ENCODE results near the gene SLC39A11. TPM values are rescaled to one million over a fixed set of nuclear protein-coding genes. Genes with fewer than 3 reads are reported as not detected.
"Not testable (repeated sequence)": the region's sequence is repeated elsewhere in the genome, so short reads cannot be mapped to it uniquely, and the experiment has no call there.

SLC39A11 gene
- polyA plus RNA-seq, 5 donors, result 13.8 to 20.5 (median 15.6) TPM

DNA sequence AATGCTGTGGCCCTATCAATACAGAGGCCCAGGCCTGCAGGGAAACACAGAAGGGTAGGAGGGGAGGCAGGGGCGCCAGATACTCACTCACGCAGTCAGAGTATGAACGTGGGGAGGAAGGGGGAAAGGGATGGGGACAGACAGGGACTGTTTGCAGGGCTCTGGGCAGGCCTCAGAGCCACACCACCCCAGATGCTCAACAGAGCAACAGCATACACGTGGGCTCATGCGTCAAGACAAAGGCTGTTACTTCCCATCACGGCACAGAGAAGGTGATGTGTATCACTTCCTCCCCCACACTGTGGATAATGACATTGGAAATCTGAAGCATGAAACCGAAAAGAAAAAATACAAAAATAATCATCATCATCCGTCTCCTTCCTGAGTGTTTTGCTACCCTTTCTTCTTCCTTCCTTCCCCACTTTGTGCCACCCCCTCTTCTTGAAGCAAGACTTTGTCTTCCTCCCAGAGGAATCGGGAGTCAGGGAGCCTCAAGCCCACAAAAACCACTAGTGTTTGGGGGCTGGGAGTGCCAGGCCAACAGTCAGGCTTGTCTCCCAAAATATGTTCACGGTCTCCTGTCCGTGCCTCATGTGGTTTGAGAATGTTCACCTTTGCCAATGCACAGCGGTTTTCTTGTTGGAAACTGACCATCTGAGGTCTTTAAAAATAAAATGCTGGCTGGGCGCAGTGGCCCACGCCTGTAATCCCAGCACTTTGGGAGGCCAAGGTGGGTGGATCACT, 20.1 kb downstream of the SLC39A11 start:
- DNase-seq, result no peak

DNA sequence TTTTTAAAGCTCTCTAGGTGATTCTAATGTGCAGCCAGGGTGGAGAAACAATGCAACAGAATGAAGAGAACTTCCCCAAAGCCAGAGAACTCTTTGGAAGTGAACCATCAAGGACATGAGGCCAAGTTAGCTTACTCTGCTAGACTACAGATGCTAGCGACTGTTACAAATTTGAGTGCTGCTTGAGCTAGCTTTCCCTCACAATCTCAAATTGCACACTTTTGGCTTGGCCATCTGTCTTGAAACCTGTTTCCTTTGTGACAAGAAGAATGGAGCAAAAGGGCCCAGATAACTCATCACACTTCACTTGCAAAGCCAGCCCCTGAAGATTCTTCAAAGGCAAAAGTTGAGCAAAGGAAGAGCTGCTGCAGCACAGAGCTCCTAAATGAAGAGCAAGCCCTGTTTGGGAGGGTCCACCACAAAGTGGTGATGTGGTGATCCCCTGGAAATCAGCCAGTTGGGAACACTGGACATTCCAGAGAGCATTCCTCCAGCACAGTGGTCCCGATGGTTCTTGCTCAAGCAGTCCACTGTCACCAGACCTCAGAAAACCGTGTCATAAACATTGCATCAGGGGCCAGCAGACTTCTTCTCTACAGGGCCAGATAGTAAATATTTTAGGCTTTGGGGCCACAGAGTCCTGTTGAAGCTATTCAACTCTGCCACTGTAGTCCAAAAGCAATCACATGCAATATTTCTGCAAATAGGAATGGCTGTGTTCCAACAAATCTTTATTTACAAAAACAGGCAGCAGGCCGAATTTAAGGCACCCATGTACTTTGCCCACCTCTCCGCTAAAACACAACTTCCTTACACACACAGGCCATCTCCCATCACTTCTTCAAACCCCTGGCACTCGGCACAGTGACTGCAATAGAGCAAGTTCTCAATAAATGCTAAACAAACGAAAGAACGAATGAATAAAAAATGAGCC, 21.2 kb downstream of the SLC39A11 start:
- no peak for DNase-seq

DNA sequence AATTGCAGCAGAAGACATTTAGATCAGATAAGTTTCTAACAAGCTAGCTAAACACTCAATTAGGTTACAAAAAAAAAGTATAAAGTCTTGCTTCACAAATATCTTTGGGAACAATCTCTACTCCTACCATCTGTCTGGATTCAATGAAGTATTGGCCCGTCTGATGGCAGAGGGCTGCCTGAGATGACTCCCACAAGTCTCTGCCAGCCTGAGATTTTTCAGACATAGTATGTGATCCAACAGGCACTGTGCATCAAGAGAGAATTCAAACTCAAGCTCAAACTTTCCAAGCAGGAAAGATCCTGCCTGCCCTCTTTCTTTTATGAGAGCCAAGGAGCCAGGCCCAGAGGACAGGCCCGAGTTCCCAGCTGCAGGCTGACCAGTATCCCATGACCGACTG, 22.6 kb downstream of the SLC39A11 start:
- no peak for DNase-seq

DNA sequence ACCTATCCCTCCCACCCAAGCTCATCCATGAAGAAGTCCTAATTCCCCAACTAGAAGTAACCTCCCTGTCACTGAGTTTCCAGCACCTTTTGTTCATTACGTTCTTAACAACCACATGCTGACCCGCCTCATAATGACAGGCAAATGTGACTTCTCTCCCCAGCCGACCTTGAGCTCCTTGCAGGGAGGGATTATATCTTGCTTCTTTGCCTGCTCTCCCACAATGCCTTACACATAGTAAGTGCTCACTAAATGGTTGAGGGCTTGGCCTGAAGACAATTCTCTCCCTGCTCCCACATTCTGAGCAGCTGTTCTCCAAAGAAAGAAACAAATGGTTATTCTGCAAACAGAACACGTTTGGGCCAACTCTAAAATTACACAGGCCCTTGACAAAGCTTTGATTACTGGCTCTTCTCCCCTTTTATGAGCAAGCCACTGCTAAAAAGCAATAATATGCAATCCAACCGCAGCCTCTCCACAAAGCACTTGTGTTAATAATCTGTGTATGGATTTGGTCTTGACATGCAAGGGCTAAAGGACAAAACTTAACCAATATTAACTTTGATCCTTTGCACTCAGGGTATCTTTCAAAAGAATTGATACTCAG, 23.2 kb downstream of the SLC39A11 start:
- no peak for DNase-seq

DNA sequence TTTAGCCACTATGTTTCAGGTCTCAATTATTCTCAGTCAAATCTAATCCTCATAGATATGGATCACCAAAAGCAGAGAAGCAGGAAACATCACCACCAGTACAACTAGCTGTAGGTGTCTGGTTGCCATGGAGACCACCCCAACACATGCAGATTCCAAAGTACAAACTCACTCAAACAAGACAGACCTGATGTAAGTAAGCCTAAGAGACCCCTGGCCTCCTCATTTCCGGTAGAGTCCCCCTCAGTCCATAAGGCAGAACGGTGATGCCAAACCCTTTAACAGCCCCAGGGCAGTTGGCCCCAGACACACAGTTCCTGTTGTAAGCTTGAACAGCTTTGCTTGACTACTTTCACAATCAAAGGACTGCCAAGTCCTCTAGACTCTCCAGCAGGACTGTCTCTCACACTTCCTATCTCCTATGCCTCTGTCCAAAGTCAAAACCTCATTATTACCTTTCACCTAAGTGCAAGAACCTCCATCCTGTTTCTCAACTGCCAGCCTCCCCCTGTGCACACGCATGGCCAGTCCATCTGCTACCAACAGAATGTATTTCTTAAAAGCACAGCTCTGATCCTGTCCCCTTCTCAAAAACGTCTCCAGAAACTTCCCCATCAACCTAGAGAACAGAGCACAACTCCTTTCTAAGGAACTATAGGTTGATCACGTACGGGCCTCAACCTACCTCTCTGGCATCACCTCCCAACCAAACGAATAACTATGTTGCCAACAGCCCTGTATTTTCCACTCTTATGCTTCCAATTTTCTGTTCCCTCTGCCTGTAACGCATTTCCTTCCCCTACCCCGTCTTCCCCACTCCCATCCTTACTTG, 23.9 kb downstream of the SLC39A11 start:
- DNase-seq, result no peak

DNA sequence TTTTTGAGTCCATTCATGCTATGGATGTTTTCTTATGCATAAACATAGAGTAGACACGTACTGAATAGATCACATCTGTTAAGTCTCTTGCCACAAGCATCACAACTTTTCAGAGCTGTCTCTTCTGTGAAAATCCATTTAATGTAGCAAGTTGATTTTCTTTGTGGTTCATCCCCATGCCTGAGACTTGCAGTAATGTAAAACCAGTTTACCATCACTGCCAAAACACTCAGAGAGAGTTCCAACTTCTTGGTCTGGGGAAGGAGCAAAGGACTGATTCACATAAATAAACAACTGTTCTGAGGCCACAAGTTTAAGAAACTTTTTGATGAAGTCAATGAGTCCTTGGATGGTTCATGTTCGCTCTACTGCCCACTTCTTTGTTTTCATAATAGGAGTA, 24.8 kb downstream of the SLC39A11 start:
- DNase-seq, result not testable (repeated sequence)

DNA sequence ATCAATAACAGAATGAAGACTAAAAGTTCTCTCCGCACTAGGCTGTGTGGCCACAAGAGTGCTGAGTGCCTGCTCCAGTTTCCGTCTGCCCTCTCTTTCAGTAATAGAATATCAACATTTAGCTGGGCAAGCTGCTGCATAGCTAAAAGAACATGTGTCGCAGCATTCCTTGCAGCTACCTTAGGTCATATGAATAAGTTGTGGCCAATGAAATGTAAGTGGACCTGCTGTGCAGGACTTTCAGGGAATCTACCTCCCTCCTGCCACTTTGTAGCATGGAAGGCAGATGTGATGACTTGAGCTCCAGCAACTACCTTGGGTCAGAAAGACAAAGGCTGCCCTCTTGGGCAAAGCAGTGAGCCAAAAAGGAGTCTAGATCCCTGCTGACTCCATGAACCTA, 25.4 kb downstream of the SLC39A11 start:
- no peak for DNase-seq

DNA sequence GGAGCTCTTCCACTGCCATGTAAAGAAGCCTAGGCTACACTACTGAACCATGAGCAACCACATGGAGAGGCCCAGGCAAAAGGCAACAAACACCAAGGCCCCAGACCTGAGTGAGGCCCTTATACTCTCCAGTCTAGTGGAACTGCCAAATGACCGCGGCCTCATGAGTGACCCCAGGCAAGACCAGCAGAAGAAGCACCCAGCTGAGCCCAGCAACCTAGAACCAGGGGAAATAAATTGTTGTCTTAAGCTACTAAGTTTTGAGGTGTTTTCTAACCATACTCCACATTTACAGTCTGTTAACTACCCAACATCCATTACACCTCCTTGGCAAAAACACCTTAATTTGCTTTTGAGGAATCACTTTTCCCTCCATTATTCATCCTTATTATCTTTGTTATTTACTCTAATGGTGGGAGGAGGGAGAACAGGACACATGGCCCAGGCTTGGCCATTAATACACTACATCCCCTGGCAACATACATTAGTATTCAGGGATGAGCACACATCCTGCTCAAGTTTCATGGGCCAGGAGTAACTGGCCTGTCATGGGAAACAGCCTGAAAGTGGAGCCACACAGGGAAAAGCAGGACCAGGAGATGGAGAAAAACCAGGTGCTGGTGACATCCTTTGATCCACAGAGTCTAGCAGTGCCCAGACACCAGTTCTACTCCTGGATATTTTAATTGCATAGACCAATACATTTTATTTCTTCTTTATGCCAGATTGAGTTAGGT, 26.2 kb downstream of the SLC39A11 start:
- DNase-seq, result no peak

DNA sequence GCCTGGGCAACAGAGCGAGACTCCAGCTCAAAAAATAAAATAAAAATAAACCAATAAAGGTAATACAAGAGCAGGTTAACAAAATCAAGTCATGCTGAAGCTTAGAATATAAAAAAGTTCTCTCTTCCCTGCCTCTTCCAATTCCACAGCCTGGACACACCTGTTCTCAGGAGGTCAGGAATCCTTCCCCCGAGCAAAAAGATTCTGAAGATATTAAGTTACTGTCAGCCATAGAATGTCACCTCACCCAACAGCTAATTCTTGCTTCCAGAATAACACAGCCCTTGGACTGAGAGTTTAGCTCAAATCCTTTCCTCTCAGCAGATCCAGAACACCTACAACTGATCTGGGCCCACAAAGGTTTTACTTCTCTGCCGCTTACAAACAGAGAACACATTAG, 27.1 kb downstream of the SLC39A11 start:
- no peak for DNase-seq

DNA sequence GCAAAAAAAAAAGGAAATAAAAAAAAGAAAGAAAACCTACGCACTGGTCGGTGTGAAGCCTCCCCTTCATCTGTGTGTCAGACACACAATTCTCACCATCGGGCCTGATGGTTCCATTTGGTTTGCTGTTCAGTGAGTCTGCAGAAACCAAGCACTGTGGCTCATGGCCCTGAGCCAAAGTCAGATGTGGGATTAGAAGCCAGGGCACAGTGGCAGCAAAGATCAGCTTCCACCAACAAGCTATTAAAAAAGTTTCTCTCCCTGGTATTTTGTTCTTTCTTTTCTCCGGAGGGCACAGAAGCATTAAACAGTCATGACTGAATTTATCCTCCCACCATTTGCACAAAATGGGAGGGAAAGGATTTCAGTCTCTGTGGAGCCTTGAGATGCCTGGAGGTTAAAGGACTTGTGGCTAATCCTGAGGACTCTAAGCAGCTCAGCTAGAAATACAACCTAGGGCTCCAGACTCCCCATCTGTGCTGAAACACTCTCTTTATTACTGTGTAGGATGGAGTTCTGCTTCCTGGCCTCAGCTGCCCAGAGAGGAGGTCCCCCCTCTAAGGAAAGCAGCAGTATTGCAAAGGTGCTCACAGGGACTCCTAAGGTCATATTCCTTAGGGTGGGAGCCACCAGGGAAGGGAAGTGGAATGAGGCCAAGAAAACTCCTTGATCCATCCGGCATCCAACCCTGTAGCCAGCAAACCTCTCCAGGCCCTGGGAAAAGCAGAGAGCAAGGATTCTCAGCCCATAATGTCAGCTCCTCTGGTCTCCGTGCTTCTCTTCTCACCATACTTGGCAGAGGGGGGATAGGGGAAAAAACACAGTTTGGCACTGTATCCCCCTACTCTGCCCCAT, 28.2 kb downstream of the SLC39A11 start:
- DNase-seq, result no peak

DNA sequence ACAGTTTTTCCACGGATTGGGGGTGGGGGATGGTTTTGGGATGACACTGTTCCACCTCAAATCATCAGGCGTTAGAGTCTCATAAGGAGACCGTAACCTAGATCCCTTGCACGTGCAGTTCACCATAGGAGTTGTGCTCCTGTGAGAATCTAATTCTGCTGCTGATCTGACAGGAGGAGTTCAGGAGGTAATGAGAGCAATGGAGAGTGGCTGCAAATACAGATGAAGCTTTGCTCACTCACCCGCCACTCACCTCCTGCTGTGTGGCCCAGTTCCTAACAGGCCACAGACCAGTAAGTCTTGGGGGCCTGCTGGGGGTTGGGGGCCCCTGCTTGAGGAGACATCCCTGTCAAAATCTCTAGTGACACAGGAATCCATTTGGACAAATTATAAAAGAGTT, 29.8 kb downstream of the SLC39A11 start:
- no peak for DNase-seq

DNA sequence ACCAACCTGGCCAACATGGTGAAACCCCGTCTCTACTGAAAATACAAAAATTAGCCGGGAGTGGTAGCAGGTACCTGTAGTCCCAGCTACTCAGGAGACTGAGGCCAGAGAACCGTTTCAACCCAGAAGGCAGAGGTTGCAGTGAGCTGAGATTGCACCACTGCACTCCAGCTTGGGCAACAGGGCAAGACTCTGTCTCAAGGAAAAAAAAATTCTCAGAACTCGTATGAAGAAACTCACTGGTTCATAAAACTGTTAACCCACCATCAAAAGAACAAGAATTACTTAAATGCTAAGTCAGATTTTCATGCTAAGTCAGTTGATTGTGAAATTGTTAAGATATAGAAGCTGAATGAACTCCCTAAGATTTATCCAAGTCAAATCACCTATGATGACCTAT, 31.3 kb downstream of the SLC39A11 start:
- DNase-seq, result no peak

DNA sequence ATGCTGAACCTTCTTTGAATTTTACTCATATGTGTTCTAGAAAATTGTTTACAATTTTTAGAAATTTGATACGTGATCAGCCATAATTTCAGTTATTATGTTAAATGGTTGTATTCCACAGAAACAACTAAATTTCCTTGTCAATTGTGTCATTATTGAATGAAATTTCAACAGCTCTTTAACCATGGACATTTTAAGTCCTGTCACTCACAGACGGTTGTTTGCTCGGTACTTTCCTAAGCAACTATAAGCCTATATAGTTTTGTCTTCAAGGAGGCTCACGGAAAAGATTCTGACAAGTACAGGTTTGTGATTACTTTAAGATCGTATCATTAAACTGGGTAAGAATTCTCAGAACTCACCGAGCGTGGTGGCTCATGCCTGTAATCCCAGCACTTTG, 31.8 kb downstream of the SLC39A11 start:
- DNase-seq, result no peak

DNA sequence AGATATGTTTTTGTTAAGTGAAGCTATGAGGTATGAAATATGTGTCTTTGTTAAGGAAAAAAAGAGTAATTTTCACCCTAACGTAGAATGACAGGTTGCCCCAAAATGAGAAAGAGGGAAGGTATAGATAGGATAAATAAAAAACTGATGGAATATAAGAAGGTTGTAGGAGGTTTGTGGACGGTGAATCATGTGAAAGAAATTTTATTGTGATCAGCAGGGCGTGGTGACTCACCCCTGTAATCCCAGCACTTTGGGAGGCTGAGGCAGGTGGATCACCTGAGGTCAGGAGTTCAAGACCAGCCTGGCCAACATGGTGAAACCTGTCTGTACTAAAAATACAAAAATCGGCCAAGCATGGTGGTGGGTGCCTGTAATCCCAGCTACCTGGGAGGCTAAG, 32.8 kb downstream of the SLC39A11 start:
- DNase-seq, result not testable (repeated sequence)

DNA sequence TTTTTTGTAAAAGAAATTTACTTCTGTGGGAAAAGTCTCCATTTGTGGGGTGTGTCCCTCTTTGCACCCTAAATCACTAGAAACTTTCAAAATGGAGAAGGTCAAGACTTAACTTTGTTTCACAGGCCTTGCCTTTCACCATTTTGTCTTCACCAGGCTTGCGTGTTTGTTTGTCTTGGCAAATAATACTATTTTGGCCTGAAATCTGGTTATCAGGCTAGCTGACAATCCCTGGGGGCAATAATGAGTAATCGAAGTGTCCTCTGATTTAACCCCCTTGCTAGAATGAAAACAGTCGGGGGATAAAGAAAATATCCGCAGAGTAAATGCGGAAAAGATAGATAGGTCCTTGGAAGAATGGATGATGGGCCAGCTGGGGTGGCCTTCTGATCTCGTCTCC, 34.5 kb downstream of the SLC39A11 start:
- DNase-seq, result no peak

DNA sequence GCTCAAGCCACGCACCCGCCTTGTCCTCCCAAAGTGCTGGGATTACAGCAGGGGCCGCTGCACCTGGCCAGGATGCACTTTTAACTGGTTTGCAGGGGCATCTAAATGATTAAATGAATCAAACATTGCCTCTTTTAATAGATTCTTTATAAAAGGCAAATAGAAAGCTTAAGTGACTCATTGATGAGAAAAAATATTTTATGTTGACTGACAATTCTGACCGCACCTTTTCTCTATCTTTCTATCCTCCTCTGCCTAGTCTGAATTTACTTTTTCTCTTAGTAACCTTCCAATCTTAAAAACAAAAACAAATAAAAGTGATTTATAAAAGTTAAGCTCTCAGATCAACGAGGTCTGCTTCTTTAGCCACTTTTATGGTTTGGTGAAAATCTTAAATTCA, 35.3 kb downstream of the SLC39A11 start:
- DNase-seq, result no peak

DNA sequence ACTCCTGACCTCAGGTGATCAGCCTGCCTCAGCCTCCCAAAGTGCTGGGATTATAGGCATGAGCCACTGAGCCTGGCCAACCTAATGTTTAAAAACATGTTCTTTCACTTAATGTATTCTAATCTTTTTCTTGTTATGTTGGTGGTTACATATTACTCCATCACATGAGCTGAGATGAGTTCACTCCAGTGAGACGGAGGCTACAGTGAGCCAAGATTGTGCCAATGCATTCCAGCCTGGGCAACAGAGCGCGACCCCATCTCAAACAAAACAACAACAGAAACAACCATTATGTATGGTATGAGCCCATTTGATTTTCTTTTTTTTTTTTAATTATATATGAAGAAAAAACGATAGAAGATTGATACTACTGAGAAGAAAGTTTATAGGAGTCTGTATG, 39.6 kb downstream of the SLC39A11 start:
- no peak for DNase-seq

DNA sequence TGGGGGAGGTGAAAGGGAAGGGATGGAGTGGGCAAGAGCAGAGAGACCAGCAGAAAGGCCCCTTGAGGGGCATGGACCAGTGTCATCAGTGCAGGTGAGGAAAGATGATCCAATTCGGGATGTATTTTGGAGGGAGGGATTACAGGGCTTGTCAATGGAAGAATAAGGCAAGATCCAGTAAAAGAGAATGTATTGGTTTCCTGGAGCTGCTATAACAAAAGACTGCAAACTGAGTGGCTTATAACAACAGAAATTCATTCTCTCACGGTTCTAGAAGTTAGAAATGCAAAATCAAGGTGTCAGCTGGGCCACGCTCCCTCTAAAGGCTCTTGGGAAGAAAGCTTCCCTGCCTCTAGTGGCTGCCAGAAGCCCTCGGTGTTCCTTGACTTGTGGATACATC, 41.7 kb downstream of the SLC39A11 start:
- DNase-seq, result no peak

DNA sequence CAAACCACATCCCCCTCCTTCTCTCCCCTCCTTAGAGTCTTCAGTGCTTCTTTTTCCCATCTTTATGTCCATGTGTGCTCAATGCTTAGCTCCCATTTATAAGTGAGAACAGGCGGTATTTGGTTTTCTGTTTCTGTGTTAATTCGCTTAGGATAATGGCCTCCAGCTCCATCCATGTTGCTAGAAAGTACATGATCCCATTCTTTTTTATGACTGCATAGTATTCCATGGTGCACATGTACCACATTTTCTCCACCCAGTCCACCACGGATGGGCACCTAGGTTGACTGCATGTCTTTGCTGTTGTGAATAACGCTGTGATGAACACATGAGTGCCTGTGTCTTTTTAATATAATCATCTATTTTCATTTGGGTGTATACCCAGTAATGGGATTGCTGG, 44.3 kb downstream of the SLC39A11 start:
- DNase-seq, result no peak

DNA sequence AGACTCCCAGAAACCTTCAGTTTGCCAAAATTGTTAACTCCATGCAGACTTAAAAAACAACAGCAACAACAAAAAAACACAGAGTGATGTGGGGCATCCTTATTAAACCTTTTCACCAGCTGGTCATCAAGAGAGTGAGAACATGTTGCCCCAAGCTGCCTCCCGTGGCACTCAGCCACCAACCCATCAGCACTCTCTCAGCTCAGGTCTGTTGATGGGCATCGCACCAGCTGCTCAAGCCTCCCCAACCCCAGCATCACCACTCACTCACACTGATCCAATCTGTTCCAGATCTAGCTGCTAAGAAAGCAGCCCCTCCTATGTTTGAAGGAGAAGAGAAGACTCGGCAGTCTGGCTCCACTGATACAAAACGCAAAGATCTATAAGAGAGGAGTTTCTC, 46.8 kb downstream of the SLC39A11 start:
- DNase-seq, result no peak

Data from right lung (tissue), 5 donors.